ENCODE measurements around the gene ZNF846.

GRCh38 chr19:9735986-9736385, 32.6 kb downstream of the ZNF846 start:
- TF ChIP-seq CTCF (conservative IDR thresholded peaks at IDR 0.05 in 1 of 2, IDR thresholded peaks at IDR 0.05 in 1 of 2; ENCODE audit: low read depth in 1 of 2, low read length in 2 of 2) (no peak), EZH2 (IDR thresholded peaks at IDR 0.05; ENCODE audit: low read length, missing control alignments) (no peak)

Measured in fibroblast of lung (primary cell).